Lung (tissue), 12 donors: ENCODE results near the gene CALHM4. TPM values are rescaled to one million over a fixed set of nuclear protein-coding genes. Genes with fewer than 3 reads are reported as not detected.
A peak's percentile ranks its signal among the peaks of the same experiment; 100 is the strongest.

Experiments
- ATAC-seq: fragments of 200-7000 bp; cut with Tn5 transposase; one replicate; pipeline ENCODE4 v1.9.1; 2020; ENCODE audit warnings: moderate number of reproducible peaks; ENCODE audit not compliant: insufficient read depth, low FRiP score
- DNase-seq, 3 donors: peaks; one replicate each; pipeline ENCODE4 v3.0.0-alpha.2; 2013 to 2017
- H3K27ac ChIP-seq, 2 donors: one replicate each; pipeline ENCODE4 v1.5.1; 2013; ENCODE audit warnings: mild to moderate bottlenecking in 2 of 2, moderate library complexity in 2 of 2, control low read depth in 1 of 2, inconsistent platforms in 1 of 2, low read depth in 1 of 2, low read length in 1 of 2
- H3K27me3 ChIP-seq, 3 donors: one replicate each; pipeline ENCODE4 v1.5.1; 2013; ENCODE audit warnings: low read length in 2 of 3; ENCODE audit not compliant: control insufficient read depth in 3 of 3, insufficient read depth in 3 of 3
- H3K36me3 ChIP-seq, 4 donors: one replicate each; pipeline ENCODE4 v1.5.1; 2013; ENCODE audit warnings: low read length in 4 of 4, mild to moderate bottlenecking in 1 of 4, moderate library complexity in 1 of 4; ENCODE audit not compliant: control insufficient read depth in 4 of 4, insufficient read depth in 4 of 4
- H3K4me1 ChIP-seq, 5 donors: one replicate each; pipeline ENCODE4 v1.5.1; 2013; ENCODE audit warnings: low read length in 5 of 5, mild to moderate bottlenecking in 2 of 5, moderate library complexity in 1 of 5; ENCODE audit not compliant: control insufficient read depth in 5 of 5, insufficient read depth in 5 of 5
- H3K4me3 ChIP-seq: one replicate; pipeline ENCODE4 v1.5.1; 2013; ENCODE audit warnings: mild to moderate bottlenecking, control low read depth, moderate library complexity
- H3K9ac ChIP-seq, 2 donors: one replicate each; pipeline ENCODE4 v1.5.1; 2013; ENCODE audit warnings: low read length in 2 of 2, control low read depth in 1 of 2; ENCODE audit not compliant: insufficient read depth in 1 of 2
- H3K9me3 ChIP-seq, 4 donors: one replicate each; pipeline ENCODE4 v1.5.1; 2013; ENCODE audit warnings: low read length in 3 of 4, mild to moderate bottlenecking in 1 of 4, moderate library complexity in 1 of 4; ENCODE audit not compliant: control insufficient read depth in 4 of 4, insufficient read depth in 3 of 4
- CTCF ChIP-seq: IDR thresholded peaks from 2 replicates; pipeline ENCODE4 v1.5.1; 2012; ENCODE audit warnings: mild to moderate bottlenecking; ENCODE audit errors: control extremely low read depth, extremely low read depth
- WGBS, 2 donors: extraction: QIAGEN DNeasy Blood & Tissue Kit; methylation state at CpG; one replicate each; pipeline ENCODE4 v1.1.7; 2013; 5-methylcytosine and 5-hydroxymethylcytosine counted together
- polyA plus RNA-seq, 2 donors: library from polyadenylated mRNA; stranded (reverse); fragments of 200-250 nt; gene quantifications; one replicate each; pipeline ENCODE4 v1.2.1, GENCODE V29; 2013
- total RNA-seq, 2 donors: library from RNA; depleted of rRNA in 1 of 2; stranded (reverse); fragments of >200 nt in 1 of 2; gene quantifications; one replicate each; pipeline ENCODE4 v1.2.1, GENCODE V29; 2014 to 2021
- donor health status: control.
- donor health status: control.
- donor health status: Bipolar disorder and iron deficiency.
- donor health status: healthy.
- donor health status: DM: yes; HTN: yes; CAD: no.

The CALHM4 gene
- total and polyA plus RNA-seq, 4 donors, result not detected

GRCh38 chr6:116528133-116528532 lies 25.4 kb upstream of the CALHM4 start:
- no peaks in the 10 kb centered on the region for H3K27me3 ChIP-seq
- no peak overlapping the region for H3K9ac ChIP-seq
- no peak overlapping the region for H3K27ac ChIP-seq
- TF ChIP-seq CTCF, result no peak
- no peaks in the 10 kb centered on the region for H3K36me3 ChIP-seq
- no peak overlapping the region for H3K4me3 ChIP-seq
- H3K9me3 ChIP-seq, result no peaks in the 10 kb centered on the region
- WGBS, 2 donors, result 84 to 85% methylated on average over 1 of the region's 1 CpG
- H3K4me1 ChIP-seq, result peaks cover 0 to 19% (median 7%) of the 10 kb centered on the region in 5 donors
- ATAC-seq (no peak), DNase-seq (peak in 1 of 3 donors; percentile 34)

GRCh38 chr6:116528780-116529179 lies 24.8 kb upstream of the CALHM4 start:
- Histone ChIP-seq H3K9ac (no peak overlapping the region), H3K36me3 (no peaks in the 10 kb centered on the region), H3K4me3 (no peak overlapping the region), H3K27me3 (no peaks in the 10 kb centered on the region), H3K9me3 (no peaks in the 10 kb centered on the region), H3K27ac (no peak overlapping the region), H3K4me1 (peaks cover 0 to 19% (median 7%) of the 10 kb centered on the region in 5 donors)
- 48 to 56% methylated on average over 3 of the region's 3 CpGs for WGBS, 2 donors
- ATAC-seq, result no peak
- TF ChIP-seq CTCF, result no peak
- no peak for DNase-seq

- no peak for TF ChIP-seq CTCF
- H3K9ac ChIP-seq, result no peak overlapping the region
- H3K27ac ChIP-seq, result peak overlapping the region in 1 of 2 donors; percentile 6
- H3K27me3 ChIP-seq, result no peaks in the 10 kb centered on the region
- 63 to 75% methylated on average over 3 of the region's 3 CpGs for WGBS, 2 donors
- peaks cover 0 to 19% (median 7%) of the 10 kb centered on the region in 5 donors for H3K4me1 ChIP-seq
- no peaks in the 10 kb centered on the region for H3K36me3 ChIP-seq
- no peak overlapping the region for H3K4me3 ChIP-seq
- H3K9me3 ChIP-seq, result no peaks in the 10 kb centered on the region
- DNase-seq, result peak in 1 of 3 donors; percentile 31
- peak; percentile 34 for ATAC-seq
These were observed 23.9 kb upstream of the CALHM4 start for GRCh38 chr6:116529466-116530290.
